Fibroblast of pulmonary artery (primary cell): ENCODE measurements around the gene ADAMTS13.
"Not testable (repeated sequence)": the region's sequence is repeated elsewhere in the genome, so short reads cannot be mapped to it uniquely, and the experiment has no call there.

Experiments used
- DNase-seq: peaks from one replicate; pipeline ENCODE4 v3.0.0-alpha.2; 2010; ENCODE audit warnings: low read depth
- H3K4me3 ChIP-seq: replicated peaks from 2 replicates; pipeline ENCODE4 v1.5.1; 2011; ENCODE audit warnings: low read depth, mild to moderate bottlenecking, control low read depth, low read length, moderate library complexity
- TF ChIP-seq, protein P1 (sequence below): IDR thresholded peaks from 2 replicates; pipeline ENCODE4 v1.5.1; 2011; ENCODE audit warnings: mild to moderate bottlenecking, control low read depth, low read length, inconsistent platforms; ENCODE audit errors: missing control alignments

The ADAMTS13 gene

DNA sequence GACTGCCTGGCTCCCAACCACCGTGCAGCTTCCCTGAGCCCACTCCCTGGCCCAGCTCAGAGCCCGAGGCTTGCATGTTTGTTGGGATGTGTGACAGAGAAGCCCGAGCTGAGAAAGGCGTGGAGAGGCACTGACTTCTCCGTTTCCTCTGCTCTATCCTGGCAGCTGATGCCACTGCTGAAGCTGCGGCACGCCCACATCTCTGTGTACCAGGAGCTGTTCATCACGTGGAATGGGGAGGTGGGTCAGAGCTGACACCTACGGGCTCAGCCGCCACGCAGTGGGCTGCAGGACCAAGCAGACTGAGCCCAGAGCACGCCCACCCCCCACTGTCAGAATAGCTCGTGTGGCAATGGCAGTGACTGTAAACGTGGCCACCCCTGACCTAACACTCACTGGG, 36.7 kb upstream of the ADAMTS13 start:
- no peak overlapping the region for H3K4me3 ChIP-seq
- TF ChIP-seq, protein P1, sequence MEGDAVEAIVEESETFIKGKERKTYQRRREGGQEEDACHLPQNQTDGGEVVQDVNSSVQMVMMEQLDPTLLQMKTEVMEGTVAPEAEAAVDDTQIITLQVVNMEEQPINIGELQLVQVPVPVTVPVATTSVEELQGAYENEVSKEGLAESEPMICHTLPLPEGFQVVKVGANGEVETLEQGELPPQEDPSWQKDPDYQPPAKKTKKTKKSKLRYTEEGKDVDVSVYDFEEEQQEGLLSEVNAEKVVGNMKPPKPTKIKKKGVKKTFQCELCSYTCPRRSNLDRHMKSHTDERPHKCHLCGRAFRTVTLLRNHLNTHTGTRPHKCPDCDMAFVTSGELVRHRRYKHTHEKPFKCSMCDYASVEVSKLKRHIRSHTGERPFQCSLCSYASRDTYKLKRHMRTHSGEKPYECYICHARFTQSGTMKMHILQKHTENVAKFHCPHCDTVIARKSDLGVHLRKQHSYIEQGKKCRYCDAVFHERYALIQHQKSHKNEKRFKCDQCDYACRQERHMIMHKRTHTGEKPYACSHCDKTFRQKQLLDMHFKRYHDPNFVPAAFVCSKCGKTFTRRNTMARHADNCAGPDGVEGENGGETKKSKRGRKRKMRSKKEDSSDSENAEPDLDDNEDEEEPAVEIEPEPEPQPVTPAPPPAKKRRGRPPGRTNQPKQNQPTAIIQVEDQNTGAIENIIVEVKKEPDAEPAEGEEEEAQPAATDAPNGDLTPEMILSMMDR = no peak
- no peak for DNase-seq

DNA sequence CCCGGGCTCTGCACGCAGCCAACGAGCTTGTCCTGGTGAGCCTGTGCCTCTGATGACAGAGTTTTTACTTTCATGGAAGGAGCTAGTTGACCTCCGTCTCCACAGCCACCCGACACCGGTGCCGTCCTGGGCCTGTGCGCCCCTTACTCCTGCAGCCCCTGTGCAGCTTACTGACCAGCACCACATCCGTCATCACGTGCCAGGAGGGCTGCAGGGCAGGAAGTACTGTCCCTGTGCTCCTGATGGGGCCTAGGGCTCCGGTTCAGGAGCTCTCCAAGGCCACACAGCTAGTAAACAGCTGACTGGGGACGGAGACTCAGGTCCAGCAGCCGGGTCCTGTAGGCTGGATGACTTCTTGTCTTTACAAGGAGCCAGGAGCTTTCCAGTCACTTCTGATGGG, 35.8 kb upstream of the ADAMTS13 start:
- no peak for DNase-seq
- H3K4me3 ChIP-seq = no peak overlapping the region
- TF ChIP-seq, protein P1 = no peak

DNA sequence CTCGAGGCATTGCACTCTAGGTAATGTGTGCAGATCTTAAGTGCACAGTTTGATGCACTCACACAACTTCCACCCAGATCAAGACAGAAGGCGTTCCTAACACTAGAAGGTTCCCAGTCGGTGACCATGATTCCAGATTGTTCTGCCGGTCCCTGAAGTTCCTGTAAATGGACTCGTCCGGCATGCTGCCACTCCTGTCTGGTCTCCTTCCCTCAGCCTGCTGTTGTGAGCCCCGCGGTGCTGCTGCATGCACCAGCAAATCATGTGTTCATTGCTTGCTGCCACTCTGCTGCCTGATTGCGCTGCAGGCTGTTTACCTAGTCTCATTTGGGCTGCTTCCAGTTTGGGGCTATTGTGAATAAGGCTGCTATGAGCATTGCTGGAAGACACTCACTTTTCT, 34.5 kb upstream of the ADAMTS13 start:
- DNase-seq = no peak
- TF ChIP-seq, protein P1 = no peak
- no peak overlapping the region for H3K4me3 ChIP-seq

DNA sequence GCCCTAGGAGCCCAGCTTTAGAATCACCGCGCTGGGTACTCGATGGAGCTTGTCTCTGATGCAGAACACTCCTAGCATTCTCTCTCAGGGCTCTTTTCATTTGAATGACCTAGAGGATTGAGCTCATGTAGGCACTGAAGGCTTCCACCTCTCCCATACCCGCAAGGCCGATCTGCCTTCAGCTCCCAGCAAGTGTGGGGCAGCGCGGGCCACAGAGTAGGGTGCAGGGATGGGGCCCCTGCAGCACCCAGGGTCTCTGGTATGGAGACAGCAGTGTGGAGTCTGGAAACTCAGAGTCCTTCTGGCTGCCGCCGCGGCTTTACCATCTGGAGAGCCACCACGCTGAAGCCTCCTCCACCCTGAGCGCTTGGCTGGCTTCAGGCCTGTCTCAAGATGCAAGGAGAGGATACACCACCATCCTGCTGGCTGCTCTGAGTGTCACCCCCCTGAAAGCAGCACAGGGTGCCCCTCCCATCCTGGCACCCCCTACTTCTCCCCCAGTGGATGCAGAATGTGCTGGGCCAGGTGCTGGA, 33.1 kb upstream of the ADAMTS13 start:
- H3K4me3 ChIP-seq = no peak overlapping the region
- TF ChIP-seq, protein P1 = no peak
- no peak for DNase-seq

DNA sequence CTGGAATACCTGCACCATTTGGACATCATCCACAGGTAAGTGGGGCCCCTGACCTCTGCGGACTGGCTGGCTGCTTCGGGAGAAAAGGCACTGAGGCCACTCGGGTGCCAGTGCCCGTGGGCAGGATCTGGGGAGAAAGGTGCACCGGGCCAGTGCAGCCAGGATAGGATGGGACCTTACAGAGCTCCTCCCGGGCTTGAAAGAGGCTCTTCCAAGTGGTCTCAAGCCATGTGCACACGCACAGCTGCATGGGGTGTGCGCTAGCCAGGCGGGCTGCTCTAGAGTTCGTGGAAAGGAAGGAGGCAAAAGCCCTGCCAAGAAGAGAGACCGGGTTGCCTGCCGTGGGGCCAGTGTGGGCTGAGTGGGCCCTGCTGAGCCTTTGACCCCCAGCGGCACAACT, 32.6 kb upstream of the ADAMTS13 start:
- no peak for DNase-seq
- H3K4me3 ChIP-seq = no peak overlapping the region
- TF ChIP-seq, protein P1 = no peak

DNA sequence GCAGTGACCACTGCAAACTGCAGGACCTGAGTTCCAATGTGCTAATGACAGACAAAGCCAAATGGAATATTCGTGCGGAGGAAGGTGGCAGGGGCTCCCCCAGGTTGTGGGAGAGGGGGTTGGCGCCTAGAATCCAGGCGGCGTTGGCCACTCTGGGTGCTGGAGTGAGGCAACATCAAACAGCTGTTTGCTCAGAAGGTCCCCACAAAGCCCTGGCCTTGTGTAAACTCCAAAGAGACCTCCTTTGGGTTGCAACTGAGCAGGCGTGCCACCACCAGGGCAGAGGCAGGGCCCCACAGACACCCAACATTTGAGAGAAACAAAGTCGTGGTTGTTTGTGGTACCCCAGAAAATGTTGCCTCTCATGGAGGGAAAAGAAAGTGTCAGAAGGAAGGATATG, 31.5 kb upstream of the ADAMTS13 start:
- no peak for DNase-seq
- TF ChIP-seq, protein P1 = no peak
- H3K4me3 ChIP-seq = no peak overlapping the region

DNA sequence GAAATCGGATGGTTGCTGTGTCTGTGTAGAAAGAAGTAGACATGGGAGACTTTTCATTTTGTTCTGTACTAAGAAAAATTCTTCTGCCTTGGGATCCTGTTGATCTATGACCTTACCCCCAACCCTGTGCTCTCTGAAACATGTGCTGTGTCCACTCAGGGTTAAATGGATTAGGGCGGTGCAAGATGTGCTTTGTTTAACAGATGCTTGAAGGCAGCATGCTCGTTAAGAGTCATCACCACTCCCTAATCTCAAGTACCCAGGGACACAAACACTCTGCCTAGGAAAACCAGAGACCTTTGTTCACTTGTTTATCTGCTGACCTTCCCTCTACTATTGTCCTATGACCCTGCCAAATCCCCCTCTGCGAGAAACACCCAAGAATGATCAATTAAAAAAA, 30.7 kb upstream of the ADAMTS13 start:
- H3K4me3 ChIP-seq, DNase-seq: not testable (repeated sequence)

DNA sequence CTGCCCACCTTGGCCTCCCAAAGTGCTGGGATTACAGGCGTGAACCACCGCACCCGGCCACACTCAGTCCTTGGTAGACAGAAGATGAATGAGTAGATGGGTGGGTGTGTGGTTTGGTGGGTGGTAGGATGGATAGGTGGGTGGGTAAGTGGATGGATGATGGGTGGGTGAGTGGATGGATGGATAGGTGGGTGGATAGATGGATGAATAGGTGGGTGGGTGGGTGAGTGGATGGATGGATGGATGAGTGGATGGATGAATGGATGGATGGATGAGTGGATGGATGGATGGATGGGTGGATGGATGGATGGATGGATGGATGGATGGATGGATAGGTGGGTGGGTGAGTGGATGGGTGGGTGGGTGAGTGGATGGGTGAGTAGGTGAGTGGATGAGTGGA, 29.9 kb upstream of the ADAMTS13 start:
- not testable (repeated sequence) for DNase-seq, H3K4me3 ChIP-seq
